K562 (cell line): Measurements from ENCODE around the gene SAV1. TPM values are rescaled to one million over a fixed set of nuclear protein-coding genes. Genes with fewer than 3 reads are reported as not detected.

Experiments used
- ATAC-seq: fragments of 200-7000 bp; cut with Tn5 transposase; 3 replicates; pipeline ENCODE4 v1.9.1; 2020; ENCODE audit warnings: moderate library complexity
- BruUV-seq: library from RNA; stranded (reverse); fragments of 400-500 nt; replicated peaks from 2 replicates; lab custom pipeline; 2021; lab: Mats Ljungman, UMichigan
- CTCF ChIA-PET: fragments of 300-600 bp; formaldehyde crosslinking; extraction: SDS; loops from one replicate; lab custom pipeline; 2021; ENCODE audit warnings: low intra/inter-chr PET ratio; lab: Yijun Ruan, JAX
- POLR2A ChIA-PET: fragments of 300-600, 350-650 bp; sonication (Branson Sonifier 250); formaldehyde crosslinking; extraction: SDS; loops from one replicate; lab custom pipeline; 2021; ENCODE audit warnings: antibody characterized with exemption, inconsistent platforms; lab: Yijun Ruan, JAX
- DNase-seq, 4 experiments: peaks; one replicate each; pipeline versions ENCODE4 v3.0.0 to v3.0.0-alpha.2; 2011 to 2018; ENCODE audit warnings: low spot score in 3 of 4, mixed read lengths in 3 of 4; ENCODE audit errors: extremely low read depth in 1 of 4
- FAIRE-seq: peaks from 2 replicates; lab custom pipeline; 2011; peaks lifted over from hg19 to GRCh38; lab: Jason Lieb, UNC
- H2AFZ ChIP-seq: 2 replicates; pipeline ENCODE4 v1.6.0; 2011; ENCODE audit warnings: low read depth, low read length, control low read depth, inconsistent platforms
- H3K27ac ChIP-seq: fragments of 200-600 bp; 3 replicates; pipeline ENCODE4 v1.8.0; 2011; ENCODE audit warnings: low read depth, mild to moderate bottlenecking, control low read depth, inconsistent platforms, low read length, moderate library complexity, mixed read lengths; ENCODE audit errors: extremely low read depth
- H3K27me3 ChIP-seq, 2 experiments: fragments of 300-600 bp in 1 of 2; 2 replicates in 1 of 2; 3 replicates in 1 of 2; pipeline versions ENCODE4 v1.6.0 to v1.8.0; 2011; ENCODE audit warnings: inconsistent platforms in 2 of 2, low read length in 2 of 2, mild to moderate bottlenecking in 1 of 2, mixed read lengths in 1 of 2, moderate library complexity in 1 of 2; ENCODE audit not compliant: control insufficient read depth in 2 of 2, insufficient read depth in 2 of 2
- H3K36me3 ChIP-seq: fragments of 300-600 bp; 3 replicates; pipeline ENCODE4 v1.8.0; 2011; ENCODE audit warnings: mild to moderate bottlenecking, low read length, inconsistent platforms; ENCODE audit not compliant: control insufficient read depth, insufficient read depth
- H3K4me1 ChIP-seq, 2 experiments: fragments of 200-600 bp in 1 of 2; replicated peaks in 1 of 2; 2 replicates in 1 of 2; 3 replicates in 1 of 2; pipeline versions ENCODE4 v1.5.1 to v1.8.0; 2011; ENCODE audit warnings: inconsistent platforms in 2 of 2, low read length in 2 of 2, mild to moderate bottlenecking in 1 of 2, mixed read lengths in 1 of 2, moderate library complexity in 1 of 2; ENCODE audit not compliant: control insufficient read depth in 2 of 2, insufficient read depth in 2 of 2
- H3K4me2 ChIP-seq: 2 replicates; pipeline ENCODE4 v1.6.1; 2011; ENCODE audit warnings: low read length, control low read depth, inconsistent platforms, mixed read lengths; ENCODE audit not compliant: insufficient read depth
- H3K4me3 ChIP-seq: fragments of 200-600 bp; sonication (generic), shearing (Covaris generic); 2 replicates; pipeline ENCODE4 v1.5.1; 2016; ENCODE audit warnings: control low read depth, inconsistent platforms
- H3K79me2 ChIP-seq: fragments of 200-600 bp; 3 replicates; pipeline ENCODE4 v1.8.0; 2011; ENCODE audit warnings: low read length, inconsistent platforms; ENCODE audit not compliant: control insufficient read depth, insufficient read depth
- H3K9ac ChIP-seq, 2 experiments: 2 replicates each; pipeline versions ENCODE4 v1.6.0 to v1.6.1; 2011; ENCODE audit warnings: low read depth in 2 of 2, low read length in 2 of 2, control low read depth in 1 of 2, inconsistent platforms in 1 of 2, mild to moderate bottlenecking in 1 of 2, mixed read lengths in 1 of 2; ENCODE audit not compliant: insufficient read depth in 1 of 2
- H3K9me1 ChIP-seq: one replicate; pipeline ENCODE4 v1.6.0; 2011; ENCODE audit warnings: inconsistent platforms, mild to moderate bottlenecking, low read length, moderate library complexity; ENCODE audit not compliant: control insufficient read depth, insufficient read depth
- H3K9me3 ChIP-seq: replicated peaks from 2 replicates; pipeline ENCODE4 v1.5.1; 2011; ENCODE audit warnings: low read depth, low read length, inconsistent platforms; ENCODE audit not compliant: control insufficient read depth, insufficient read depth
- H4K20me1 ChIP-seq: replicated peaks from 2 replicates; pipeline ENCODE4 v1.6.1; 2011; ENCODE audit warnings: low read length, inconsistent platforms, mixed read lengths; ENCODE audit not compliant: control insufficient read depth, insufficient read depth
- GATAD2B ChIP-seq: fragments of 450-650 bp; IDR thresholded peaks from 2 replicates; pipeline ENCODE4 v1.6.1; 2017; ENCODE audit warnings: mild to moderate bottlenecking, borderline replicate concordance
- KDM5B ChIP-seq: fragments of 200-600 bp; sonication (generic); IDR thresholded peaks from 2 replicates; pipeline ENCODE4 v1.6.1; 2012; ENCODE audit warnings: low read depth, mild to moderate bottlenecking, moderate library complexity, low read length, control low read depth, inconsistent platforms; ENCODE audit not compliant: insufficient replicate concordance
- MAZ ChIP-seq, 2 experiments: fragments of 450-650 bp in 1 of 2; sonication (generic) in 1 of 2; formaldehyde crosslinking; IDR thresholded peaks in 1 of 2; conservative IDR thresholded peaks in 1 of 2; 2 replicates each; pipeline versions ENCODE4 v1.4.0 to v1.5.0; 2020; ENCODE audit warnings: mild to moderate bottlenecking in 1 of 2, missing genetic modification reagents in 1 of 2
- NFYB ChIP-seq: IDR thresholded peaks from 2 replicates; pipeline ENCODE4 v1.6.1; 2011; ENCODE audit warnings: mild to moderate bottlenecking, moderate library complexity; ENCODE audit not compliant: insufficient read length; ENCODE audit errors: extremely low read depth
- WGBS: fragments of 100-300 bp; shearing (Covaris generic); methylation state at CpG from one replicate; pipeline ENCODE4 v1.1.6; 2016; ENCODE audit warnings: low coverage, mixed read lengths; ENCODE audit not compliant: insufficient coverage; ENCODE audit errors: missing lambda C conversion rate; 5-methylcytosine and 5-hydroxymethylcytosine counted together
- in situ Hi-C: fragments of 300-500 bp; cut with MboI; formaldehyde crosslinking; loops from 4 replicates; pipeline ENCODE4 v1.15.0; 2018; ENCODE audit warnings: inconsistent platforms, mixed read lengths
- intact Hi-C: fragments of 100-400 bp; cut with micrococcal nuclease; formaldehyde crosslinking; loops from 2 replicates; pipeline ENCODE4 v1.14.2; 2022
- polyA plus RNA-seq, 8 experiments: library from polyadenylated mRNA; depleted of rRNA in 4 of 8; stranded (reverse) in 5 of 8; unstranded in 3 of 8; fragments of >200 nt; fragmentation: Nextera tagmentation in 2 of 8; fragmentation: Illumina TruSeq in 1 of 8; extraction: Ambion mirVana in 2 of 8; extraction: Trizol in 1 of 8; gene quantifications; 2 replicates each; pipeline versions ENCODE4 v1.2.1 to v1.2.3, GENCODE V29; 2011 to 2014; ENCODE audit warnings: inconsistent platforms in 1 of 8, missing spikeins in 1 of 8
- total RNA-seq, 7 experiments: library from RNA; depleted of rRNA in 6 of 7; stranded (reverse); fragments of >200 nt in 6 of 7; fragmentation: Illumina TruSeq in 2 of 7; extraction: Trizol in 2 of 7; gene quantifications; 2 replicates each; pipeline versions ENCODE4 v1.2.1 to v1.2.3, GENCODE V29; 2011 to 2021; ENCODE audit warnings: low replicate concordance in 1 of 7

SAV1 gene
- total and polyA plus RNA-seq, 9 of the 15 experiments (the other 6 are each of a cell fraction or from before 2014, with no cell fraction given), result 6.5 to 18.1 (median 16.1) TPM

DNA sequence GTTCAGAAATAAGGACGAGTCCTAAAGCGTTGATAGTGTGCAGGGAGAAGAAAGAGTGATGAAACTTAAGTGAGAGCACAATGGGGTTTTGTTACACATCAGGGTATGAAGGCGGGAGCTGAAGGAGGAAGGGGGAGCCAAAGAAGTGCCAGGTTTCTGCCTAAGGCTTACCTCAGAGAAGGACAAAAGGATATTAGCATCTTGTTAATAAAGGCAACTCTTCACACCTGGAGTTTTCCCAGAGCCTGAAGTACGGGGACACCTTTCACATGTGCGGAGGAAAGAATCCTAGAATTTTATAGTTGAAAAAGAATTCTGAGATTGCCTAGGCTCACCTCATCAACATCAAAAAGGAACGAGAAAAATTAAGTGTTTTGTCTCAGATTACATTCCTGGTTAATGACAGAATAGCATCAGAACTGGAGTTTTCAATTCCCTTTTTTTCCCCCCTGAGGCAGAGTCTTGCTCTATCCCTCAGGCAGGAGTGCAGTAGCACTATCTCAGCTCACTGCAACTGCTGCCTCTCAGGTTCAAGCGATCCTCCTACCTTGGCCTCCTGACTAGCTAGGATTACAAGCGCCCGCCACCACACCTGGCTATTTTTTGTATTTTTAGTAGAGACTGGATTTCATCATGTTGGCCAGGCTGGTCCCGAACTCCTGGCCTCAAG lies 2.2 kb upstream of the SAV1 start:
- H3K4me1 ChIP-seq, result no peaks in the 10 kb centered on the region; a peak in 2 of 5 replicates
- in situ Hi-C loops, result no loop called here
- H3K9me1 ChIP-seq, result no peaks in the 10 kb centered on the region
- H3K27me3 ChIP-seq, result no peaks in the 10 kb centered on the region
- DNase-seq (no peak), FAIRE-seq (no peak), ATAC-seq (no peak)
- WGBS, result 66% methylated on average over 7 of the region's 10 CpGs
- H2AFZ ChIP-seq, result peak overlapping the region; percentile 44; the same call in 1 of the 2 replicates
- H3K36me3 ChIP-seq, result no peaks in the 10 kb centered on the region
- TF ChIP-seq GATAD2B (no peak), KDM5B (no peak), MAZ (CRISPR knock-in tag; conservative IDR thresholded peaks at IDR 0.05 in 1 of 2, IDR thresholded peaks at IDR 0.05 in 1 of 2) (no peak)
- BruUV-seq, result no TSS peak
- H3K27ac ChIP-seq, result no peak overlapping the region
- no peak overlapping the region for H3K4me3 ChIP-seq
- ChIA-PET POLR2A (interaction anchor here (1.0 kb wide), 1 partner anchor 8 kb away, joined by 3 read pairs; no protein-coding TSS in a partner anchor), CTCF (no interaction called here)
- H3K9me3 ChIP-seq, result no peaks in the 10 kb centered on the region
- H4K20me1 ChIP-seq, result no peaks in the 10 kb centered on the region
- peaks cover 26% of the 10 kb centered on the region for H3K79me2 ChIP-seq
- no peak overlapping the region for H3K9ac ChIP-seq
- intact Hi-C loops, result no loop called here
- no peak overlapping the region for H3K4me2 ChIP-seq

DNA sequence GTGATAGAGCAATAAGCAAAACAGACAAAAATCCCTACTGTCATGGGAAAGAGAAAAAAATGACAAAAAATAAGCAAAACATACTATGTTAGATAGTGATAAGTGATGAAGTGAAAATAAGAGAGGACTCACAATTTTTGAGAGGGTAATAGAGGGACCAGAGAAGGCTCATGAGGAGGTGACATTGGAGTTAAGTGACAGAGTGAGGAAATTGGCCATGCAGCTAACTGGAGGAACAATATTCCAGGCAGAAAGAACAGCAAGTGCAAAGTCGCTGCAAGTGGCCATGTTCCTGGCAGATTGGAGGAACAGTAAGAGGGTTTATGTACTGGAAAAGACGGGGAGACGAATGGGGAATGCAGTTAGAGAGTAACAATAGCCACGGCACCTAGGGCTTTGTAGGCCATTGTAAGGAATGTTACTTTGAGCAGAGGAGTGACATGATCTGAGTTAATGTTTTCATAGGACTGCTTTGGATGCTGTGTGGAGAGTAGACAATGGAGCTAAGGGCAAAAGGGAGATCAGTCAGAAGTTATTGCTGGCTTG lies 1.4 kb upstream of the SAV1 start:
- DNase-seq, result no peak
- intact Hi-C loops (no loop called here), in situ Hi-C loops (no loop called here)
- Histone ChIP-seq H3K27ac (no peak overlapping the region), H3K36me3 (peaks cover 3% of the 10 kb centered on the region; the same call in 2 of the 3 replicates), H3K4me1 (peaks cover 0 to 2% of the 10 kb centered on the region in 2 experiments; a peak in 3 of 5 replicates), H4K20me1 (no peaks in the 10 kb centered on the region), H3K9me1 (no peaks in the 10 kb centered on the region), H3K9ac (no peak overlapping the region), H3K27me3 (no peaks in the 10 kb centered on the region), H2AFZ (peak overlapping the region; percentile 93; the same call in 1 of the 2 replicates), H3K9me3 (no peaks in the 10 kb centered on the region), H3K4me3 (no peak overlapping the region), H3K4me2 (no peak overlapping the region), H3K79me2 (peaks cover 31% of the 10 kb centered on the region)
- ChIA-PET CTCF (no interaction called here), POLR2A (interaction anchor here (1.0 kb wide), 1 partner anchor 9 kb away, joined by 3 read pairs; no protein-coding TSS in a partner anchor)
- no TSS peak for BruUV-seq
- ATAC-seq, result no peak
- peak; percentile 55 for FAIRE-seq
- WGBS, result 73% methylated on average over 4 of the region's 4 CpGs
- TF ChIP-seq NFYB, result no peak
